Measurements from ENCODE around the gene FHIP2A. TPM values are rescaled to one million over a fixed set of nuclear protein-coding genes. Genes with fewer than 3 reads are reported as not detected.
A peak's percentile ranks its signal among the peaks of the same experiment; 100 is the strongest.

Gene FHIP2A
- total and polyA plus RNA-seq, 2 of the 4 experiments (the other 2 are of a cell fraction), result 10.7 to 16.5 TPM

DNA sequence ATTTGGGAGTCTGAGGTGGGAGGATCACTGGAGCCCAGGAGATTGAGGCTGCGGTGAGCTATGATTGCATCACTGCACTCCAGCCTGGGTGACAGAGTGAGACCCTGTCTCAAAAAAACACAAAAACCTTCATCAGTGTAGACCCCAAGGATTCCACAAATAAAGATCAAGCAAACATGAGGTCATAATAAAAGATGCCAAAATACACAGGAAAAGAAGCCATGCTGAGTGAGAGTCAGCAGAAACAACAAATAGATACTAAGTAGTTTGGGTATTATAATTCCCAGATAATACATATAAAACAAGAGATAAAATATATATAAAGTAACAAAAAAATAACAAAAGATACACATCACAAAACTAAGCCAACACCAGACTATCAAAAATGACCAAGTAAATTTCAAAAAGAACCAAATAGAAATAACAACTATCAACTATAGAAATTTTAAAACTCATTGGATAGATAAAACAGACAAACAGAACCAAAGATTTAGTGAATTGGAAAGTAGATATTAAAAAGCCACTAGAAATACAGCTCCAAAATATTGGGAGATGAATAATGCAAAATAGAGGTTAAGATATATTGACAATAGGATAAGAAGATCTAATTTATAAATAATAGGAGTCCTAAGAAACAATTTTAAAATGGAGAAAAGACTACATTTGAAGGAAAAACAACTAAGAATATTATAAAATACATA, 48.9 kb upstream of the FHIP2A start:
- intact Hi-C loops (cut with micrococcal nuclease) (no loop called here), in situ Hi-C loops (cut with MboI; ENCODE audit: low sequenced_read_pairs) (no loop called here), dilution Hi-C loops (cut with HindIII; ENCODE audit: low sequenced_read_pairs, unreplicated experiment) (no loop called here)
- Histone ChIP-seq H3K4me2 (ENCODE audit: low read depth, low read length) (no peak overlapping the region), H3K36me3 (ENCODE audit: control insufficient read depth, insufficient read depth, low read length) (no peaks in the 10 kb centered on the region), H4K8ac (ENCODE audit: low read depth in 2 of 2, low read length in 2 of 2) (no peak overlapping the region), H4K20me1 (ENCODE audit: insufficient read depth, low read length) (no peaks in the 10 kb centered on the region), H3K56ac (ENCODE audit: extremely low read depth, insufficient read depth, low read length) (no peak overlapping the region), H3K4ac (ENCODE audit: low read depth, low read length) (no peak overlapping the region), H3K27me3 (ENCODE audit: control insufficient read depth, insufficient read depth, low read length) (peaks cover 2% of the 10 kb centered on the region), H4K5ac (ENCODE audit: low read depth, low read length) (no peak overlapping the region), H3K18ac (ENCODE audit: low read depth, low read length) (no peak overlapping the region), H2AK5ac (ENCODE audit: low read depth, low read length) (no peak overlapping the region), H2BK15ac (ENCODE audit: low read depth, low read length) (no peak overlapping the region; the same call in 2 of the 3 replicates), H3K9me1 (ENCODE audit: insufficient read depth, low read length) (no peaks in the 10 kb centered on the region), H3K27ac (ENCODE audit: insufficient read depth, low read length) (no peak overlapping the region), H2BK5ac (ENCODE audit: low read depth, low read length, poor library complexity, severe bottlenecking) (no peak overlapping the region), H2BK120ac (ENCODE audit: low read depth, low read length) (no peak overlapping the region), H3K4me1 (ENCODE audit: control insufficient read depth, insufficient read depth, low read length) (no peaks in the 10 kb centered on the region), H3K9me3 (ENCODE audit: control insufficient read depth, insufficient read depth, low read length) (no peaks in the 10 kb centered on the region), H3K4me3 (ENCODE audit: insufficient read depth, low read depth, low read length) (no peak overlapping the region), H2BK20ac (ENCODE audit: low read depth, low read length) (no peak overlapping the region), H3K23ac (ENCODE audit: low read depth, low read length) (no peak overlapping the region), H3K14ac (replicated peaks; ENCODE audit: low read depth, low read length) (no peak overlapping the region), H2AK9ac (replicated peaks; ENCODE audit: low read depth, low read length, poor library complexity) (no peak overlapping the region), H4K91ac (ENCODE audit: insufficient read depth, low read depth, low read length) (no peak overlapping the region), H3K9ac (ENCODE audit: low read depth, low read length) (no peak overlapping the region), H3K79me1 (ENCODE audit: low read depth in 1 of 2, low read length in 2 of 2) (no peaks in the 10 kb centered on the region), H2AFZ (replicated peaks; ENCODE audit: low read length, poor library complexity) (no peak overlapping the region)
- ChIA-PET CTCF (interaction anchor here (0.6 kb wide), 1 partner anchor 104 kb away, joined by 4 read pairs; no protein-coding TSS in a partner anchor), POLR2A (ENCODE audit: unreplicated experiment) (no interaction called here)
- DNase-seq (no peak), ATAC-seq (ENCODE audit: low read depth) (no peak)
- TF ChIP-seq, protein P1, sequence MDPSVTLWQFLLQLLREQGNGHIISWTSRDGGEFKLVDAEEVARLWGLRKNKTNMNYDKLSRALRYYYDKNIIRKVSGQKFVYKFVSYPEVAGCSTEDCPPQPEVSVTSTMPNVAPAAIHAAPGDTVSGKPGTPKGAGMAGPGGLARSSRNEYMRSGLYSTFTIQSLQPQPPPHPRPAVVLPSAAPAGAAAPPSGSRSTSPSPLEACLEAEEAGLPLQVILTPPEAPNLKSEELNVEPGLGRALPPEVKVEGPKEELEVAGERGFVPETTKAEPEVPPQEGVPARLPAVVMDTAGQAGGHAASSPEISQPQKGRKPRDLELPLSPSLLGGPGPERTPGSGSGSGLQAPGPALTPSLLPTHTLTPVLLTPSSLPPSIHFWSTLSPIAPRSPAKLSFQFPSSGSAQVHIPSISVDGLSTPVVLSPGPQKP (IDR thresholded peaks at IDR 0.05; ENCODE audit: borderline replicate concordance, low read depth, low read length), result no peak
- TF ChIP-seq CEBPB (IDR thresholded peaks at IDR 0.05; ENCODE audit: low read depth, low read length) (peak; percentile 13; the same call in 1 of the 2 replicates), RCOR1 (IDR thresholded peaks at IDR 0.05; ENCODE audit: insufficient replicate concordance, low read length) (no peak), MAFK (IDR thresholded peaks at IDR 0.05; ENCODE audit: low read depth, low read length) (no peak), NFE2L2 (IDR thresholded peaks at IDR 0.05; ENCODE audit: low read depth, low read length) (no peak), CHD1 (IDR thresholded peaks at IDR 0.05; ENCODE audit: low read depth, low read length) (no peak)
- no CpG with 5 or more reads among the region's 1 CpG for WGBS, 2 experiments (ENCODE audit: extremely low coverage in 2 of 2, insufficient read length in 1 of 2)
- BruUV-seq (replicated peaks), result no TSS peak

All from IMR-90 (cell line).